Stimulated activated CD8-positive, alpha-beta memory T cell treated with anti-CD3 and anti-CD28 coated beads, Interleukin-7, amount 100 ng/mL, for 1 hour (primary cell): ENCODE measurements around the gene SAPCD2.
A peak's percentile ranks its signal among the peaks of the same experiment; 100 is the strongest.

Experiments
- DNase-seq, 2 donors: peaks; one replicate each; pipeline ENCODE4 v3.0.0-alpha.2; 2020; ENCODE audit warnings: low read depth in 2 of 2

The SAPCD2 gene

GRCh38 chr9:137031904-137032640 is 38.3 kb downstream of the SAPCD2 start, which contains the start of gene FUT7:
TSS of gene FUT7 (minus strand) at chr9:137032088. CDS start at chr9:137031991, 97 bp downstream.
- DNase-seq: no peak

- no peak for DNase-seq
These were observed 39.5 kb downstream of the SAPCD2 start for GRCh38 chr9:137030538-137031527.

- DNase-seq: no peak
These were observed 40.4 kb downstream of the SAPCD2 start for GRCh38 chr9:137030006-137030405.

- DNase-seq: peak; percentile 44 to 54
These were observed 41.1 kb downstream of the SAPCD2 start for GRCh38 chr9:137029058-137029936.

DNA sequence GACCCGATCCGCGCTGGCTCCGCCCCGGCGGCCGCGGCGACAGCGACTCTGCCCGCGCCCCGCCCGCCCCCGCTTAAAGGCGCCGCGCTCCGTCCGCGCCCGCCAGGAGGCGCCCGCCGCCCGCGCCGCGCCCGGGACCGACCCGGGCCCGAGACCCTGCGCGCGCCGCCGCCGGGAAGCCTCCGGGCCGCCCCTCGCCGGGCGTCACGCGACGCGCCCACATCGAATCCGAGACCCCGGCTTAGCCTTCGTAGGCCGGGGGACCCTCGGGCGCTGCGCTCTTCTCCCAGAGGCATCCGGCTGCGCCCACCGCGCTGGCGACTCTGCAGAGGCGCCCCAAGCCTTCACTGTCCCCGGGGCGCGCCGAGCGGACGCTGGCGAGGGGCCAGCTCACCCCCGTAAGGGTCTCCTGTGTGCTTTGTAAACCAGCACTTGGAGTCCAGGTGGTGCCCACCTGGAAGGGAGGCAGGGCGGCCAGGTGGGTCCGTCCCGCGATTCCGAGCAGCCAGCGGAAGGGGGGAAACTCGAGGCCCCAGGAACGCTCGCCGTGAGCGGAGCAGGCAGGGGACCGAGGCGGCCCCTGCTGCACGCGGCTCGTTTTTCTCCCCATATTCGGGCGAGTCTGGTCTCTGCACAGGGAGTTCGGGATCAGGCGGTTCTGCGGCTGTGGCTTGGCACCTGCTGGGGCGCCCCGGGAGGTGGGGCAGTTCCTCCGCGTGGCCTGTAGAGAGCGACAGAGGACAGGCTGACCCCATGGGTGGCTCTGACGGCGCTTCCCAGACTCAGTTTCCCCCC is 41.9 kb downstream of the SAPCD2 start:
- peak in 1 of 2 donors; percentile 25 for DNase-seq

- DNase-seq: no peak
These were observed 42.7 kb downstream of the SAPCD2 start, which contains the start of gene ABCA2 for GRCh38 chr9:137027369-137028262. TSS of gene ABCA2 (minus strand) at chr9:137028237. CDS start at chr9:137028140, 97 bp downstream.

- DNase-seq: no peak
These were observed 43.5 kb downstream of the SAPCD2 start for GRCh38 chr9:137026828-137027227.

DNA sequence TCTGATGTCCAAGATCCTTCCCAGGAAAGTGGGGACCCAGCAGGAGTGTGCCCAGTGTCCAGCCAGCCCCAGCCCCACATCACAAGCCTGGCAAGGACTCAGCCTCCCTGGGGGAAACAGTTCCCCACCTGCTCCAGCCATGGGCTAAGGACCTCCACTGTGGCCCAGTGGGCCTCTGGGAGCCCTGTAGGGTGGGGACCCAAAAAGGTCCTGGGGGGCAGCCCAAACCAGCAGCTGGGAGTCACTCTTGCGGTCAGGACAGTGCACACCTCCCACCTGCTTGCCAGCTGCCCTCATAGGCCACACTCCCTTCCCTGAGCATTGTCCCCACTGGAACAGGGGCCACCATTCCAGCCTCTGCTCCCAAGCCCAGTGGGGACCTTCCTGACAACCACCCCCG is 44.0 kb downstream of the SAPCD2 start:
- DNase-seq: no peak

- DNase-seq: no peak
These were observed 44.8 kb downstream of the SAPCD2 start for GRCh38 chr9:137025517-137025966.

GRCh38 chr9:137023583-137023991 is 46.8 kb downstream of the SAPCD2 start:
- DNase-seq: no peak

- no peak for DNase-seq
These were observed 47.2 kb downstream of the SAPCD2 start for GRCh38 chr9:137023157-137023556.

GRCh38 chr9:137022662-137023008 is 47.7 kb downstream of the SAPCD2 start:
- DNase-seq: no peak

- DNase-seq: no peak
These were observed 48.2 kb downstream of the SAPCD2 start for GRCh38 chr9:137021979-137022661.

- DNase-seq: no peak
These were observed 48.8 kb downstream of the SAPCD2 start for GRCh38 chr9:137021568-137021978.

- DNase-seq: no peak
These were observed 49.4 kb downstream of the SAPCD2 start for GRCh38 chr9:137020771-137021567.

- no peak for DNase-seq
These were observed 50.3 kb downstream of the SAPCD2 start for GRCh38 chr9:137019891-137020683.
